Measurements from ENCODE around the gene HS3ST1.

DNA sequence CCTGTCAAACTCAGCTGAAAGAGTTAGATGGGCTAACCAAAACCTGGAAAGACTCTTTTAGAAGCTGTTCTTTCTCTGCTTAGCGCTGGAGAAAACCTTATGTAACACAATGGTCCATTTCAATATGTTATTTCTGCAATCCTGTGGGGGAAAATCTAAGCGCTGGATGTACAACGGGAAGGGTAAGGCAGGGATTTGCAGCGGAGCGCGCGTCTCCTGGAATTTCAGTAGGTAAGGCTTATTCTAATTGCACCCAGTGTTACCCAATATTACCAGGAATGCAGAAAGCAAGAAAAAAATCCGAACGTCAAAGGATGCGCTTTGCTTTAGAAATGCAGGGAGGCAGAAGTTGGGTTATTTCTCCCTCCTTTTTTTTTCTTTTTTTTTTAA, 2.0 kb downstream of the HS3ST1 start:
- TF ChIP-seq, protein P1, sequence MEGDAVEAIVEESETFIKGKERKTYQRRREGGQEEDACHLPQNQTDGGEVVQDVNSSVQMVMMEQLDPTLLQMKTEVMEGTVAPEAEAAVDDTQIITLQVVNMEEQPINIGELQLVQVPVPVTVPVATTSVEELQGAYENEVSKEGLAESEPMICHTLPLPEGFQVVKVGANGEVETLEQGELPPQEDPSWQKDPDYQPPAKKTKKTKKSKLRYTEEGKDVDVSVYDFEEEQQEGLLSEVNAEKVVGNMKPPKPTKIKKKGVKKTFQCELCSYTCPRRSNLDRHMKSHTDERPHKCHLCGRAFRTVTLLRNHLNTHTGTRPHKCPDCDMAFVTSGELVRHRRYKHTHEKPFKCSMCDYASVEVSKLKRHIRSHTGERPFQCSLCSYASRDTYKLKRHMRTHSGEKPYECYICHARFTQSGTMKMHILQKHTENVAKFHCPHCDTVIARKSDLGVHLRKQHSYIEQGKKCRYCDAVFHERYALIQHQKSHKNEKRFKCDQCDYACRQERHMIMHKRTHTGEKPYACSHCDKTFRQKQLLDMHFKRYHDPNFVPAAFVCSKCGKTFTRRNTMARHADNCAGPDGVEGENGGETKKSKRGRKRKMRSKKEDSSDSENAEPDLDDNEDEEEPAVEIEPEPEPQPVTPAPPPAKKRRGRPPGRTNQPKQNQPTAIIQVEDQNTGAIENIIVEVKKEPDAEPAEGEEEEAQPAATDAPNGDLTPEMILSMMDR (conservative IDR thresholded peaks at IDR 0.05; ENCODE audit: low read length), result no peak
- TF ChIP-seq EZH2phosphoT487 (IDR thresholded peaks at IDR 0.05; ENCODE audit: borderline replicate concordance), result no peak

Data from Loucy (cell line).